ENCODE results near the gene ARHGEF11.

GRCh38 chr1:156975084-156975483 lies 70.5 kb downstream of the ARHGEF11 start:
- TF ChIP-seq EZH2 (IDR thresholded peaks at IDR 0.05; ENCODE audit: borderline replicate concordance, low read depth, low read length, poor library complexity, severe bottlenecking) (no peak), CTCF (conservative IDR thresholded peaks at IDR 0.05; ENCODE audit: low read depth, low read length) (no peak)
